Upper lobe of right lung (tissue), 1 donor: ENCODE results near the gene KLHL2. TPM values are rescaled to one million over a fixed set of nuclear protein-coding genes. Genes with fewer than 3 reads are reported as not detected.

Experiments used
- ATAC-seq: fragments of 200-7000 bp; cut with Tn5 transposase; one replicate; pipeline ENCODE4 v1.9.1; 2020; ENCODE audit warnings: mild to moderate bottlenecking, moderate library complexity
- DNase-seq: peaks from one replicate; pipeline ENCODE4 v3.0.0-alpha.2; 2020
- H3K27ac ChIP-seq: fragments of 200-600 bp; one replicate; pipeline ENCODE4 v1.8.0; 2022
- H3K27me3 ChIP-seq: fragments of 200-600 bp; one replicate; pipeline ENCODE4 v1.8.0; 2022; ENCODE audit warnings: mild to moderate bottlenecking
- H3K36me3 ChIP-seq: fragments of 200-600 bp; one replicate; pipeline ENCODE4 v1.8.0; 2022
- H3K4me1 ChIP-seq: fragments of 200-600 bp; one replicate; pipeline ENCODE4 v1.8.0; 2022
- H3K4me3 ChIP-seq: fragments of 200-600 bp; one replicate; pipeline ENCODE4 v1.8.0; 2022; ENCODE audit warnings: mild to moderate bottlenecking
- H3K9me3 ChIP-seq: fragments of 200-600 bp; one replicate; pipeline ENCODE4 v1.8.0; 2022
- intact Hi-C: fragments of 100-400 bp; cut with DNase I; formaldehyde crosslinking; loops from one replicate; pipeline ENCODE4 v1.11.0; 2022
- total RNA-seq: library from RNA; stranded (reverse); fragmentation: NEBNext Ultra II Directional; extraction: Animal tissue kit (Norgen Biotek cat#: 25700); gene quantifications from one replicate; pipeline ENCODE4 v1.2.1, GENCODE V29; 2021
- TF ChIP-seq, protein P1 (sequence below): fragments of 200-600 bp; IDR thresholded peaks from one replicate; pipeline ENCODE4 v1.8.0; 2022; ENCODE audit warnings: antibody characterized with exemption
- donor health status: DM: no; HTN: yes; CAD: no; lungs with severe emphysema.

Gene KLHL2
- total RNA-seq, 1 donor from 2014 or later: 44.3 TPM

DNA sequence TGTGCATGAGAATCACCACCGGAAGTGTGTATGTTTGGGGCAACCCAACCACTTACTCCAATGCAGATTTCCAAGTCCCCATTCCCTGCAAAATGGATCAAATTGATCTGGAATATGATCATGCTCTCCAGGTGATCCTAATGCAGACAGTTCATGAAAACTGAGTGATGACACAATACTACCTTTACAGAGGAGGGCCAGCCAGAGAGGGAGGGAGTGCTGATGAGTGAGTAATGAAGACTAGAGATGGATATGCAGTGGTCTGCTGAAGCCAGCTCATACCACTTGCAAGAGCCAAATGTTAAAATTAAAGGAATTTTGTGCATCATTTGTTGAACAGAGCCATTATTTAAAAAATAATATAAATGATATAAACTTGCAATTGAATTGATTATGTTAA is 161.2 kb downstream of the KLHL2 start:
- intact Hi-C loops: no loop called here
- no peak for DNase-seq
- no peak for ATAC-seq

DNA sequence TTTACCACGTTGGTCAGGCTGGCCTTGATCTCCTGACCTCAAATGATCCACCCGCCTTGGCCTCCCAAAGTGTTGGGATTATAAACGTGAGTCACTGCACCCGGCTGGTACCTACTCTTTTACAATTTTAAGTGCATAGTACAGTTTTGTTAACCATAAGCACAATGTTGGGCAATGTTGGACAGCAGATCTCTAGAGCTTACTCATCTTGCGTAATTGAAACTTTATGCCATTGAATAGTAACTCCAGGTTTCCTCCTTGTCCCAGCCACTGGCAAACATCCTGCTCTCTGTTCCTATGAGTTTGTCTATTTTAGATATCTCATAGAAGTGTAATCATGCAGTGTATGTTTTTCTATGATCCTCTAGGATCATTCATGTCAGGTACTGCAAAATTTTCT is 162.2 kb downstream of the KLHL2 start:
- Histone ChIP-seq H3K4me1 (no peaks in the 10 kb centered on the region), H3K4me3 (no peak overlapping the region), H3K36me3 (no peaks in the 10 kb centered on the region), H3K27me3 (no peaks in the 10 kb centered on the region), H3K27ac (no peak overlapping the region), H3K9me3 (no peaks in the 10 kb centered on the region)
- intact Hi-C loops: no loop called here
- TF ChIP-seq, protein P1, sequence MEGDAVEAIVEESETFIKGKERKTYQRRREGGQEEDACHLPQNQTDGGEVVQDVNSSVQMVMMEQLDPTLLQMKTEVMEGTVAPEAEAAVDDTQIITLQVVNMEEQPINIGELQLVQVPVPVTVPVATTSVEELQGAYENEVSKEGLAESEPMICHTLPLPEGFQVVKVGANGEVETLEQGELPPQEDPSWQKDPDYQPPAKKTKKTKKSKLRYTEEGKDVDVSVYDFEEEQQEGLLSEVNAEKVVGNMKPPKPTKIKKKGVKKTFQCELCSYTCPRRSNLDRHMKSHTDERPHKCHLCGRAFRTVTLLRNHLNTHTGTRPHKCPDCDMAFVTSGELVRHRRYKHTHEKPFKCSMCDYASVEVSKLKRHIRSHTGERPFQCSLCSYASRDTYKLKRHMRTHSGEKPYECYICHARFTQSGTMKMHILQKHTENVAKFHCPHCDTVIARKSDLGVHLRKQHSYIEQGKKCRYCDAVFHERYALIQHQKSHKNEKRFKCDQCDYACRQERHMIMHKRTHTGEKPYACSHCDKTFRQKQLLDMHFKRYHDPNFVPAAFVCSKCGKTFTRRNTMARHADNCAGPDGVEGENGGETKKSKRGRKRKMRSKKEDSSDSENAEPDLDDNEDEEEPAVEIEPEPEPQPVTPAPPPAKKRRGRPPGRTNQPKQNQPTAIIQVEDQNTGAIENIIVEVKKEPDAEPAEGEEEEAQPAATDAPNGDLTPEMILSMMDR: no peak
- no peak for ATAC-seq
- no peak for DNase-seq

More for the DNA sequence above, 161.2 kb downstream of the KLHL2 start:
- Histone ChIP-seq H3K4me1 (no peaks in the 10 kb centered on the region), H3K27ac (no peak overlapping the region), H3K4me3 (no peak overlapping the region), H3K36me3 (no peaks in the 10 kb centered on the region), H3K27me3 (no peaks in the 10 kb centered on the region), H3K9me3 (no peaks in the 10 kb centered on the region)
- TF ChIP-seq, protein P1: no peak

GRCh38 chr4:165370530-165370929 is 163.2 kb downstream of the KLHL2 start:
- TF ChIP-seq, protein P1: no peak
- no peak overlapping the region for H3K27ac ChIP-seq
- no peak for ATAC-seq
- no peaks in the 10 kb centered on the region for H3K27me3 ChIP-seq
- no peaks in the 10 kb centered on the region for H3K9me3 ChIP-seq
- no peaks in the 10 kb centered on the region for H3K4me1 ChIP-seq
- intact Hi-C loops: no loop called here
- no peak for DNase-seq
- H3K36me3 ChIP-seq: no peaks in the 10 kb centered on the region
- no peak overlapping the region for H3K4me3 ChIP-seq

Other genes with a start within 250 kb of the KLHL2 start
- gene TRIM61, start 229.9 kb upstream of the KLHL2 start, total RNA-seq: 1.2 TPM
- gene TRIM60, start 175.6 kb upstream of the KLHL2 start, total RNA-seq: not detected
- gene TRIM75, start 153.7 kb upstream of the KLHL2 start, total RNA-seq: not detected
- 26.5 TPM for gene TMEM192, start 94.7 kb upstream of the KLHL2 start, total RNA-seq
- gene MSMO1, start 120.1 kb downstream of the KLHL2 start, total RNA-seq: 213 TPM
- 63.6 TPM for gene CPE, start 171.4 kb downstream of the KLHL2 start, total RNA-seq